GM19025 (cell line): Measurements from ENCODE around the gene RPGRIP1.
"Not testable (repeated sequence)": the region's sequence is repeated elsewhere in the genome, so short reads cannot be mapped to it uniquely, and the experiment has no call there.

Source experiments
- ATAC-seq: cut with Tn5 transposase; IDR thresholded peaks from one replicate; pipeline ENCODE4 v1.9.1; 2021; ENCODE audit warnings: mild to moderate bottlenecking, low read depth, moderate library complexity; ENCODE audit not compliant: unreplicated experiment

The RPGRIP1 gene

GRCh38 chr14:21298358-21298757 is 18.5 kb downstream of the RPGRIP1 start:
- no peak for ATAC-seq

GRCh38 chr14:21299562-21300130 is 19.8 kb downstream of the RPGRIP1 start:
- no peak for ATAC-seq

GRCh38 chr14:21300892-21301291 is 21.0 kb downstream of the RPGRIP1 start:
- no peak for ATAC-seq

- ATAC-seq, result no peak
These were observed 22.3 kb downstream of the RPGRIP1 start for GRCh38 chr14:21302013-21302835.

GRCh38 chr14:21302836-21303140 is 22.9 kb downstream of the RPGRIP1 start:
- ATAC-seq, result not testable (repeated sequence)

- no peak for ATAC-seq
These were observed 27.8 kb downstream of the RPGRIP1 start for GRCh38 chr14:21307637-21308036.

GRCh38 chr14:21308132-21308478 is 28.2 kb downstream of the RPGRIP1 start:
- peak; percentile 26 for ATAC-seq

GRCh38 chr14:21308479-21309237 is 28.8 kb downstream of the RPGRIP1 start:
- ATAC-seq, result peak; percentile 90

- ATAC-seq, result no peak
These were observed 29.4 kb downstream of the RPGRIP1 start for GRCh38 chr14:21309238-21309636.

- no peak for ATAC-seq
These were observed 30.1 kb downstream of the RPGRIP1 start for GRCh38 chr14:21309956-21310355.

- no peak for ATAC-seq
These were observed 31.7 kb downstream of the RPGRIP1 start for GRCh38 chr14:21311614-21312013.

- ATAC-seq, result no peak
These were observed 33.6 kb downstream of the RPGRIP1 start for GRCh38 chr14:21313512-21313911.

- no peak for ATAC-seq
These were observed 37.5 kb downstream of the RPGRIP1 start for GRCh38 chr14:21317398-21317797.

GRCh38 chr14:21320913-21321312 is 41.0 kb downstream of the RPGRIP1 start:
- ATAC-seq, result no peak

- ATAC-seq, result no peak
These were observed 42.8 kb downstream of the RPGRIP1 start for GRCh38 chr14:21322716-21323115.

- ATAC-seq, result no peak
These were observed 47.1 kb downstream of the RPGRIP1 start for GRCh38 chr14:21326972-21327371.
